EH (cell line): ENCODE data around the gene EARS2.

Experiments
- DNase-seq: peaks from one replicate; pipeline ENCODE4 v3.0.0-alpha.2; 2015; ENCODE audit warnings: low read depth

The EARS2 gene

DNA sequence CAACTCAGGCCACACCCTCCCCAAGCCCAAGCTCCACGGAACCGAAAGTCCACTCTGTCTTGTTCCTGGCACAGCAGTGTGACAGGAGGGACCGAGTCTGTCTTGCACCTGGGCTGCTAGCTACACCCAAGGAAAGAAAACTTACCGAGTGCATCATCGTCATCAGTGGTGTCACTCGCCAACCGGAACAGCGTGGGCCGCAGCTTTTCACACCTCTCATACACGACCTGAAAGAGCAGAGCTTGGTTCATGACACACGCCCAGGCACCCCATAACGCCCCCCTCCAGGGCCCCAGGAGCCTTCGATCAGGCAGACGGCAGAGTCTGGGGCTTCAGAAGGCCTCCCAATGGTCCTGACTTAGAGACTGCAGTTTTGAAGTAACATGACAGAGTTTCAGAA is 74.4 kb downstream of the EARS2 start:
- no peak for DNase-seq

DNA sequence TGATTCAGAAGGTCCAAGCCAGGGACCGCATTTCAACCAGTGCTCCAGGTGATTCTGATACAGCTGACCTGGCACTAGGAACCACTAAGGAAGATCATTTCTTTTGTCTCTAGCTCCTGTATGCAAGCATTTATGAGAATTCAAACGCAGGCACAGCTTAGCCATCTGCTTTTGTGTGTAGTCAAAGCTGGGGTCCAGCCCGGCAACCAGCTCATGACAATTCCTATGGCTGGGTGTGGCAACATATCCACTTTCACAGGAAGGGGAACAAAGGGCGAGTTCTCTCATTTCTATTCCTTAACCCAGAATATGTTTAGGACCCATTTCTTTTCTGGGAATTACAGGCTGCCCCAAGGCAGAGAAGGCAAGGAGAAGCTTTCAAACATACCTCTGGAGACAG is 76.9 kb downstream of the EARS2 start:
- no peak for DNase-seq

DNA sequence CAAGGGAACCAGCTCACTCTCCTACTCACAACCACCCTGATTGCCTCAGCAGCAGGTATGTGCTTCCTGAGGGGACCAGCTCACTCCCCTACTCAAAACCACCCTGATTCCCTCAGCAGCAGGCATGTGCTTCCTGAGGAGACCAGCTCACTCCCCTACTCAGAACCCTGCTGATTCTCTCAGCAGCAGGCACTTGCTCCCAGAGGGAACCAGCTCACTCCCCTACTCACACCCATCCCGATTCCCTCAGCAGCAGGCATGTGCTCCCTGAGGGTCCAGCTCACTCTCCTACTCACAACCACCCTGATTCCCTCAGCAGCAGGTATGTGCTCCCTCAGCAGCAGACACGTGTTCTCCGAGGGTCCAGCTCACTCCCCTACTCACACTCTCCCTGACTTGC is 78.0 kb downstream of the EARS2 start:
- no peak for DNase-seq

DNA sequence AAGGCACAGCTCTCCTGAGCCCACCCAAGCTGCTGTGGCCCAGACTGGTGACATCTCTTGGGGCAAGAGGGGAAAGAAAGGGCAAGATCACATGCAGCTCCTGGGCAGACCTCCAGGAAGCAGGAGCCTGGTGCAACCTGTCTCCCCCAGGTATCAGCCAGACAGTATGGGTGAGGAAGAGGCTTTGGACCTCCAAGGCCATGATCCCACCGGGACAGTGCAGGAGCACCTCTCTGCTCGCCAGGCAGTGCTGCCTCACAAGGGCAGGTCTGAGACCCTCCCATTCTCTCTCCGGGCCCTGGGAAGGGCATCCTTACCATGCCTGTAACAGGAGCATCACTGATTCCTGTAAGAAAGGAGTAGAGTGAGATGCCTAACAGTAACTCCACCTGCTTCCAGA is 78.6 kb downstream of the EARS2 start:
- no peak for DNase-seq

DNA sequence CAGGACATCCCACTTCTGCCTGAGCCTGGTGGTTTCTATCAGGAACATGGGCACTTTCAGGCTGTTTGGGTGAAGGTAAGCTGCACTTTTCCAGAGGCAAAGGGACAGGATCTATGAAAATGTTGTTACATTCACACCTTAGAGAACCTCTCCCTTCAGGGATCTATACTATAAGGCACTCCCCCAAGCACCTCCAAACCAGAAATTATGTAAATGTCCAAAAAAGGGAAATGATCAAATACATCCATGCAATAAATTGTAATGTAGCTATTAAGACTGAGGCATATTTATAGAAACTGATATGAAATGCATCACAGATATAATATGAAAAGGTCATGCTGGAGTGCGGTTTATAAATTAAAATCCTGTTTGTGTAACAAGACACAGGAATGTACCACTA is 80.9 kb downstream of the EARS2 start:
- DNase-seq = no peak
